GM18505 (cell line): ENCODE measurements around the gene CLDN9.
A peak's percentile ranks its signal among the peaks of the same experiment; 100 is the strongest.

Experiments used
- ATAC-seq: cut with Tn5 transposase; IDR thresholded peaks from one replicate; pipeline ENCODE4 v1.9.1; 2021; ENCODE audit not compliant: unreplicated experiment
- POLR2A ChIP-seq: IDR thresholded peaks from 4 replicates; pipeline ENCODE4 v1.6.1; 2011; ENCODE audit warnings: borderline replicate concordance; ENCODE audit not compliant: insufficient read depth, insufficient read length; ENCODE audit errors: extremely low read depth

The CLDN9 gene

DNA sequence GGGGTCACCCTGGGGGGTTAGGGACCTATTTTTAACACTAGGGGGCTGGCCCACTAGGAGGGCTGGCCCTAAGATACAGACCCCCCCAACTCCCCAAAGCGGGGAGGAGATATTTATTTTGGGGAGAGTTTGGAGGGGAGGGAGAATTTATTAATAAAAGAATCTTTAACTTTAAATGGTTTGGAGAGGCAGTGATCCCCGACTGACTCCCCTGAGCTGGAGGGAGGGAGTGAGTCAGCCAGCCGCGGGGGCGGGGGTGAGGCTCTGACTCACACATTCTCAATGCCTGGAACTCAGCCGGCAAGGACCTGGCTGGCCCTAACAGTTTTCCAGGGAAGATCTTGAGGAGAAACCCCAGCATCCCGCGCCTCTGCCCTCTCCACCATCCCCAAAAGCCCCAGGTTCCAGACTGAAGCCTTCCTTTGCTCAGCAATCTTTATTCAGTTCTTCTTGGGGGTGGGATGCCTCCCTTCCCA, 9.5 kb downstream of the CLDN9 start:
- no peak for ATAC-seq
- TF ChIP-seq POLR2A = no peak

DNA sequence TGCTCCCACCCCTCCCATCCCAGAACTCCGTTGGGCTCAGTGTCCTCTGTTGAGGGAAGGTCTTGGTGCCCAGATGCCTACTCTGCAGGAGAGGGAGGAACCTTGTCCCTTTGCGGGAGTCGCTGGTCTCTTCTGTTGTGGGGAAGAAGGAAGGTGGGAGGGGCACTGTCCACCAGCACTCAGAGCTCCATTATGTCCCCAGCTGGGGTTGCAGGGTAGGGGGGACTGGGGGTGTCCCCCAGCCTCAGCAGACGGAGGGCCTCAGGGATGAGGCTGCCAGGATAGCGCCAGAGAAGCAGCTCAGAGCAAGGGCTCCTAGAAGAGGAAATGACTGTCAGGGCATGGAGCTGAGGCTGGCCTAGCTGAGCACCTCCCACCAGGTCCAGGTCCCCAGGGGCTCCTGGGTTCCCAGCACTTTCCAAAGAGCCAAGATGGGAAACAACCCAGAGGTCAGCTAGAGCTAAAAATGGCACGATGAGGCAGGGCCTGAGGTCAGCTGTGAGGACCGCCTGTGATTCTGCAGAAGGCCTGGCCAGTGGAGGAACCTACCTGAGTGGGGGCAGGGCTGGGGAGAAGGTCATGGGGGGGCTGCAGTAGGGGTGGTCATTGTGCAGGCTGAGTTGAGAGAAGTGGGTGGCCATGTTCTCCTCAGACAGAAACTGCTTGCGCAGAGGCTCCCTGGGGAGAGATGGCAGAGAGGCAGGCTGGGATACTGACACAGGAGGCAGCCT, 10.1 kb downstream of the CLDN9 start:
- no peak for TF ChIP-seq POLR2A
- no peak for ATAC-seq

GRCh38 chr16:3023415-3023668, 10.6 kb downstream of the CLDN9 start:
- peak; percentile 0 for ATAC-seq
- TF ChIP-seq POLR2A = no peak

GRCh38 chr16:3023669-3024478, 11.2 kb downstream of the CLDN9 start, which contains the start of the genes HCFC1R1 and THOC6:
Gene HCFC1R1, minus strand, starts transcription at chr16:3023942. Its CDS starts 1 bp downstream, at chr16:3023941.
Gene THOC6, plus strand, starts transcription at chr16:3024035. Its CDS starts 292 bp downstream, at chr16:3024327.
- peak; percentile 68 for ATAC-seq
- TF ChIP-seq POLR2A = peak; percentile 86

DNA sequence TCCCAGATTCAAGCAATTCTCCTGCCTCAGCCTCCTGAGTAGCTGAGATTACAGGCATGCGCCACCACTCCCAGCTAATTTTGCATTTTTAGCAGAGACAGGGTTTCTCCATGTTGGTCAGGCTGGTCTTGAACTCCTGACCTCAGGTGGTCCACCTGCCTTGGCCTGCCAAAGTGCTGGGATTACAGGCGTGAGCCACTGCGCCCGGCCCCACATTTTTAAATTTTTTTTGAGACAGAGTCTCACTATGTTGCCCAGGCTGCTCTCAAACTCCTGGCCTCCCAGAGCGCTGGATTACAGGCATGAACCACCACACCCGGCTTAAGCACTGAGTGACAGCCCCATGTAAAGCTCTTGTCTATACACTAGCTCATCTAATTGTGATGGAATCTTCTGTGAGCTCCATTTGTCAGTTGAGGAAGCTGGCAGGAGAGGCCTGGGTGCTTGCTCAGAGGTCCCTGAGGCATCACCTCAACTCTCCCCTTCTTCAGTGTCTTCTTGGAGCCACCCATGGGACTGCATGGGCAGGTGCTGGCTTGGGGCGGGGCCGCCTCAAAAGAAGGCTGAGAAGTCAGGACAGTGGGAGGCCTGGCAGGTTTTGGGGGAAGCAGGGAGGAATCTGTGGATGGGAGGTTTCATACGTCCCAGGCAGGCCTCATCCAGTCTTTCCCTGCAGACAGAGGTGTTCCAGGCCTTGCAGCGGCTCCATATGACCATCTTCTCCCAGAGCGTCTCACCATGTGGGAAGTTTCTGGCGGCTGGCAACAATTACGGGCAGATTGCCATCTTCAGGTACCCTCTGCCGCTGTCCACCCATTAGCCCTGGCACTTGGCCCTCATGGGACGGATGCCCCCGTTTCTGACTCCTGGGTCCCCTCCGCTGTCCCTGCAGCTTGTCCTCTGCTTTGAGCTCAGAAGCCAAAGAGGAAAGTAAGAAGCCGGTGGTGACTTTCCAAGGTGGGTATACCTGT, 12.6 kb downstream of the CLDN9 start:
- no peak for TF ChIP-seq POLR2A
- no peak for ATAC-seq

DNA sequence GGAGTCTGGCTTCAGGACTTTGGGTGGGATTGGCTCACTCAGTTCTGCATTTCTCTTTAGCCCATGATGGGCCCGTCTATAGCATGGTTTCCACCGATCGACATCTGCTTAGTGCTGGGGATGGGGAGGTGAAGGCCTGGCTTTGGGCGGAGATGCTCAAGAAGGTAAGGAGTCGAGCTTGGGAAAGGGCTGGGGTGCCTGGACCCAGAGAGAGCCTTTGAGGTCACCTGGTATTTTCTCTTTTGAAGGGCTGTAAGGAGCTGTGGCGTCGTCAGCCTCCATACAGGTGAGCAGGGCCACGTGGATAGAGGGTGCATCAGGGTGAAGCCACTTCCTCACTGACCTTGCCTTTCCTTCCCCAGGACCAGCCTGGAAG, 13.3 kb downstream of the CLDN9 start:
- no peak for ATAC-seq
- TF ChIP-seq POLR2A = no peak

DNA sequence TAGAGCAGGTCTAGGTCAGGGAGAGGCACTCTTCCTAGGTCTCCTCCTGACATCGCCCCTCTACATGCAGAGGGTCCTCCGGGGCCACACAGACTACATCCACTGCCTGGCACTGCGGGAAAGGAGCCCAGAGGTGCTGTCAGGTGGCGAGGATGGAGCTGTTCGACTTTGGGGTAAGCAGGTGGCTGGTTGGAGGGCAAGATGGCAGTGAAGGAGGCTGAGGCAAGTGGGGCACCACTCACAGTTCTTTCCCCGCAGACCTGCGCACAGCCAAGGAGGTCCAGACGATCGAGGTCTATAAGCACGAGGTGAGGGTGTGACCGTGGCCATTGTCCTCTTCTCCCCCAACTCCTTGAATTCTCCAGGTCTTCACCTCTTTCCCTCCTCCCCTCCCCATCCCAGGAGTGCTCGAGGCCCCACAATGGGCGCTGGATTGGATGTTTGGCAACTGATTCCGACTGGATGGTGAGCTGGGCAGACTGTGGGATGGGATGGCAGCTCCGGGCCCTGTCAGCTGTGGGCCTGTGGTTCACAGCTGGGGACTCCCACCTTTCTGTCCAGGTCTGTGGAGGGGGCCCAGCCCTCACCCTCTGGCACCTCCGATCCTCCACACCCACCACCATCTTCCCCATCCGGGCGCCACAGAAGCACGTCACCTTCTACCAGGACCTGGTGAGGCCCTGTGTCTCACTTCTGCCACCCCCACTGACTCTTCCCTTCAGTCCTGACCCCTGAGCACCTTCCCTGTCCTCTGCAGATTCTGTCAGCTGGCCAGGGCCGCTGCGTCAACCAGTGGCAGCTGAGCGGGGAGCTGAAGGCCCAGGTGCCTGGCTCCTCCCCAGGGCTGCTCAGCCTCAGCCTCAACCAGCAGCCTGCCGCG, 14.1 kb downstream of the CLDN9 start:
- no peak for ATAC-seq
- TF ChIP-seq POLR2A = no peak

- no peak for ATAC-seq
- no peak for TF ChIP-seq POLR2A
Measured at GRCh38 chr16:3027489-3027795, 14.7 kb downstream of the CLDN9 start.

GRCh38 chr16:3027983-3028715, 15.4 kb downstream of the CLDN9 start:
- peak; percentile 29 for ATAC-seq
- no peak for TF ChIP-seq POLR2A

- no peak for ATAC-seq
- no peak for TF ChIP-seq POLR2A
Measured at GRCh38 chr16:3028716-3029319, 16.1 kb downstream of the CLDN9 start.

DNA sequence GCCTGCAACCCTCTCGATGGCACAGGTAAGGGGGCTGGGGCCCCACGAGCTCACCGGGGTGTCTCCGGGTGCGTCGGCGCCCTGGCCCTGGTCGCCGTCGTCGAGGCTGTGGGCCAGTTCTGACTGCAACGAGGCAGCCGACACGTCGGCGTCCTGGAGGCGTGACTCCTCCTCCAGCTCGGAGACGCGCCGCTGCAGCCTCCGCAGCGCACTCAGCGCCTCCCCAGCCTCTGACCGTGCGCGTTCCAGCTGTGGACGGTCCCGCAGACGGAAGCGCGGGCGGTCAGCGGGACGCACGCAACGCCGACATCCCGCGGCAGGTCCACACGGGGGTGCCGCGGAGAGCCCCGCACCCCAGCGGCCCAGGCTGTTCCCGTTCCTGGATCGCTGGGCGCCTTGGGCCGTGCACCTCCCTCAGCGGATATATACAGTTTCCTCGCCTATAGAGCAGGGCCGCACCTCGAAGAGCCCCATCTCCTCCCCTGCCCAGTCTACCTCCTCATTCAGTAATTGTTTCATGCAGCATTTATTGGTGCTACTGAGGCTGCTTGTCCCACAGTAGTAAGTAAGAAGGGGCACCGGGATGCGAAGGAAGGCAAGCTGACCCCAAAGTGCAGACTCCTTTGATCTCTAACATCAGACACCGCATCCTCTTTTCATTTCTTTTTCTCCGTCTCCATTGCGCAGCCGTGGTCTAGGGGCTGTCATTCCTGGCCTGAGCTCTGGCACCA, 16.9 kb downstream of the CLDN9 start:
- no peak for TF ChIP-seq POLR2A
- ATAC-seq = no peak
